Measurements from ENCODE around the gene ZNF181.

ZNF181 gene

DNA sequence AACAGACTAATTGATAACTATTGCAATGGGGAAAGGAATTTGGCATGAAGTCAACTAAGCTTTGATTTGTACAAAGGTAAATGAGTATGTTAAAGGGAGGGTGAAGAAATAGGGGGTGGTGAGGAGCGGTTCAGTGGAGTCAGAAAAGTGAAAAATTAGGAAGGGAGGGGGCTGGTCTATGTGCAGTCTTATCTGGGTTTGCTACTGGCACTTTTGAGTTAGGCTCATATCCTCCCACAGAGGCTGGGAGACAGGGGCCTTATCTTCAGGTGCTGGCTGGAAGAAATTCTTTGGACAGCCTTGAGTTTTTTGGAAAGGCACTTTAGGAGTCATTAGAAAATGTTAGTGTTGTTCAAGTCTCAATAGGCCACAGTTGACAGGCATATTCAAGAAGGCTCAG is 45.5 kb upstream of the ZNF181 start:
- no peak for ATAC-seq
- TF ChIP-seq RARB (CRISPR knock-in tag; IDR thresholded peaks at IDR 0.05) (no peak), SNAI2 (CRISPR knock-in tag; IDR thresholded peaks at IDR 0.05) (no peak), ZFP3 (CRISPR knock-in tag; IDR thresholded peaks at IDR 0.05) (no peak), ZNF70 (CRISPR knock-in tag; IDR thresholded peaks at IDR 0.05) (no peak), ZNF8 (CRISPR knock-in tag; IDR thresholded peaks at IDR 0.05) (no peak), ZFP30 (CRISPR knock-in tag; IDR thresholded peaks at IDR 0.05) (no peak), ZC3H10 (CRISPR knock-in tag; IDR thresholded peaks at IDR 0.05) (no peak), ARNTL (CRISPR knock-in tag; IDR thresholded peaks at IDR 0.05; ENCODE audit: borderline replicate concordance, low read depth) (no peak), ISL1 (CRISPR knock-in tag; IDR thresholded peaks at IDR 0.05) (no peak), CSDC2 (CRISPR knock-in tag; IDR thresholded peaks at IDR 0.05) (no peak), OSR1 (CRISPR knock-in tag; IDR thresholded peaks at IDR 0.05) (no peak), TCF4 (CRISPR knock-in tag; IDR thresholded peaks at IDR 0.05; ENCODE audit: borderline replicate concordance) (no peak), PPARA (CRISPR knock-in tag; IDR thresholded peaks at IDR 0.05; ENCODE audit: borderline replicate concordance) (no peak), BACH2 (CRISPR knock-in tag; IDR thresholded peaks at IDR 0.05; ENCODE audit: borderline replicate concordance) (no peak)
- TF ChIP-seq, protein P1, sequence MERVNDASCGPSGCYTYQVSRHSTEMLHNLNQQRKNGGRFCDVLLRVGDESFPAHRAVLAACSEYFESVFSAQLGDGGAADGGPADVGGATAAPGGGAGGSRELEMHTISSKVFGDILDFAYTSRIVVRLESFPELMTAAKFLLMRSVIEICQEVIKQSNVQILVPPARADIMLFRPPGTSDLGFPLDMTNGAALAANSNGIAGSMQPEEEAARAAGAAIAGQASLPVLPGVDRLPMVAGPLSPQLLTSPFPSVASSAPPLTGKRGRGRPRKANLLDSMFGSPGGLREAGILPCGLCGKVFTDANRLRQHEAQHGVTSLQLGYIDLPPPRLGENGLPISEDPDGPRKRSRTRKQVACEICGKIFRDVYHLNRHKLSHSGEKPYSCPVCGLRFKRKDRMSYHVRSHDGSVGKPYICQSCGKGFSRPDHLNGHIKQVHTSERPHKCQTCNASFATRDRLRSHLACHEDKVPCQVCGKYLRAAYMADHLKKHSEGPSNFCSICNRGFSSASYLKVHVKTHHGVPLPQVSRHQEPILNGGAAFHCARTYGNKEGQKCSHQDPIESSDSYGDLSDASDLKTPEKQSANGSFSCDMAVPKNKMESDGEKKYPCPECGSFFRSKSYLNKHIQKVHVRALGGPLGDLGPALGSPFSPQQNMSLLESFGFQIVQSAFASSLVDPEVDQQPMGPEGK (CRISPR knock-in tag; IDR thresholded peaks at IDR 0.05; ENCODE audit: borderline replicate concordance), result no peak
- TF ChIP-seq, protein P2, sequence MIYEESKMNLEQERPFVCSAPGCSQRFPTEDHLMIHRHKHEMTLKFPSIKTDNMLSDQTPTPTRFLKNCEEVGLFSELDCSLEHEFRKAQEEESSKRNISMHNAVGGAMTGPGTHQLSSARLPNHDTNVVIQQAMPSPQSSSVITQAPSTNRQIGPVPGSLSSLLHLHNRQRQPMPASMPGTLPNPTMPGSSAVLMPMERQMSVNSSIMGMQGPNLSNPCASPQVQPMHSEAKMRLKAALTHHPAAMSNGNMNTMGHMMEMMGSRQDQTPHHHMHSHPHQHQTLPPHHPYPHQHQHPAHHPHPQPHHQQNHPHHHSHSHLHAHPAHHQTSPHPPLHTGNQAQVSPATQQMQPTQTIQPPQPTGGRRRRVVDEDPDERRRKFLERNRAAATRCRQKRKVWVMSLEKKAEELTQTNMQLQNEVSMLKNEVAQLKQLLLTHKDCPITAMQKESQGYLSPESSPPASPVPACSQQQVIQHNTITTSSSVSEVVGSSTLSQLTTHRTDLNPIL (CRISPR knock-in tag; IDR thresholded peaks at IDR 0.05; ENCODE audit: low read depth), result no peak
- TF ChIP-seq, protein P3, sequence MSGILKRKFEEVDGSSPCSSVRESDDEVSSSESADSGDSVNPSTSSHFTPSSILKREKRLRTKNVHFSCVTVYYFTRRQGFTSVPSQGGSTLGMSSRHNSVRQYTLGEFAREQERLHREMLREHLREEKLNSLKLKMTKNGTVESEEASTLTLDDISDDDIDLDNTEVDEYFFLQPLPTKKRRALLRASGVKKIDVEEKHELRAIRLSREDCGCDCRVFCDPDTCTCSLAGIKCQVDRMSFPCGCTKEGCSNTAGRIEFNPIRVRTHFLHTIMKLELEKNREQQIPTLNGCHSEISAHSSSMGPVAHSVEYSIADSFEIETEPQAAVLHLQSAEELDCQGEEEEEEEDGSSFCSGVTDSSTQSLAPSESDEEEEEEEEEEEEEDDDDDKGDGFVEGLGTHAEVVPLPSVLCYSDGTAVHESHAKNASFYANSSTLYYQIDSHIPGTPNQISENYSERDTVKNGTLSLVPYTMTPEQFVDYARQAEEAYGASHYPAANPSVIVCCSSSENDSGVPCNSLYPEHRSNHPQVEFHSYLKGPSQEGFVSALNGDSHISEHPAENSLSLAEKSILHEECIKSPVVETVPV (CRISPR knock-in tag; IDR thresholded peaks at IDR 0.05), result no peak
- TF ChIP-seq, protein P4, sequence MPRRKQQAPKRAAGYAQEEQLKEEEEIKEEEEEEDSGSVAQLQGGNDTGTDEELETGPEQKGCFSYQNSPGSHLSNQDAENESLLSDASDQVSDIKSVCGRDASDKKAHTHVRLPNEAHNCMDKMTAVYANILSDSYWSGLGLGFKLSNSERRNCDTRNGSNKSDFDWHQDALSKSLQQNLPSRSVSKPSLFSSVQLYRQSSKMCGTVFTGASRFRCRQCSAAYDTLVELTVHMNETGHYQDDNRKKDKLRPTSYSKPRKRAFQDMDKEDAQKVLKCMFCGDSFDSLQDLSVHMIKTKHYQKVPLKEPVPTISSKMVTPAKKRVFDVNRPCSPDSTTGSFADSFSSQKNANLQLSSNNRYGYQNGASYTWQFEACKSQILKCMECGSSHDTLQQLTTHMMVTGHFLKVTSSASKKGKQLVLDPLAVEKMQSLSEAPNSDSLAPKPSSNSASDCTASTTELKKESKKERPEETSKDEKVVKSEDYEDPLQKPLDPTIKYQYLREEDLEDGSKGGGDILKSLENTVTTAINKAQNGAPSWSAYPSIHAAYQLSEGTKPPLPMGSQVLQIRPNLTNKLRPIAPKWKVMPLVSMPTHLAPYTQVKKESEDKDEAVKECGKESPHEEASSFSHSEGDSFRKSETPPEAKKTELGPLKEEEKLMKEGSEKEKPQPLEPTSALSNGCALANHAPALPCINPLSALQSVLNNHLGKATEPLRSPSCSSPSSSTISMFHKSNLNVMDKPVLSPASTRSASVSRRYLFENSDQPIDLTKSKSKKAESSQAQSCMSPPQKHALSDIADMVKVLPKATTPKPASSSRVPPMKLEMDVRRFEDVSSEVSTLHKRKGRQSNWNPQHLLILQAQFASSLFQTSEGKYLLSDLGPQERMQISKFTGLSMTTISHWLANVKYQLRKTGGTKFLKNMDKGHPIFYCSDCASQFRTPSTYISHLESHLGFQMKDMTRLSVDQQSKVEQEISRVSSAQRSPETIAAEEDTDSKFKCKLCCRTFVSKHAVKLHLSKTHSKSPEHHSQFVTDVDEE (CRISPR knock-in tag; IDR thresholded peaks at IDR 0.05), result no peak

DNA sequence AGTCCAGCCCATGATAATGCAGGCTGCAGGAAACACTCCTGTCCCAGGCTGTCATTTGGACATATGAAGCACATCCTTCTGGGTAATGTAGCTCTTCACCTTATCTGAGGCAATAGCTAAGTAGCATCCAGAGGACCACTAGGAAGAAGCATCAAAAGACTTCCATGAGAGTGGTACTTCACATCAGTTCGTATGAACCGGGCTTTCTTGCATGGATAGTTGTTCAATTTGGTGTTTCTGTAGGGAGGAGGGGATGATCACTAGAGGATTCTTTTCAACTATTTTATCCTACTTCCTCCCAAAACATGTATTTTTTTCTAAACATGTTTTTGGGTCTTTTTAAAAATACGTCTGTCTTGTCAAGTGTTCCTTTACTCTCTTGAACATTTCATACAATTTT is 43.7 kb upstream of the ZNF181 start:
- ATAC-seq, result no peak
- TF ChIP-seq CSDC2 (CRISPR knock-in tag; IDR thresholded peaks at IDR 0.05) (no peak), GLIS3 (CRISPR knock-in tag; IDR thresholded peaks at IDR 0.05) (no peak), TOX (CRISPR knock-in tag; IDR thresholded peaks at IDR 0.05; ENCODE audit: borderline replicate concordance) (no peak)
- TF ChIP-seq, protein P2 (CRISPR knock-in tag; IDR thresholded peaks at IDR 0.05; ENCODE audit: low read depth), result no peak
- TF ChIP-seq, protein P5, sequence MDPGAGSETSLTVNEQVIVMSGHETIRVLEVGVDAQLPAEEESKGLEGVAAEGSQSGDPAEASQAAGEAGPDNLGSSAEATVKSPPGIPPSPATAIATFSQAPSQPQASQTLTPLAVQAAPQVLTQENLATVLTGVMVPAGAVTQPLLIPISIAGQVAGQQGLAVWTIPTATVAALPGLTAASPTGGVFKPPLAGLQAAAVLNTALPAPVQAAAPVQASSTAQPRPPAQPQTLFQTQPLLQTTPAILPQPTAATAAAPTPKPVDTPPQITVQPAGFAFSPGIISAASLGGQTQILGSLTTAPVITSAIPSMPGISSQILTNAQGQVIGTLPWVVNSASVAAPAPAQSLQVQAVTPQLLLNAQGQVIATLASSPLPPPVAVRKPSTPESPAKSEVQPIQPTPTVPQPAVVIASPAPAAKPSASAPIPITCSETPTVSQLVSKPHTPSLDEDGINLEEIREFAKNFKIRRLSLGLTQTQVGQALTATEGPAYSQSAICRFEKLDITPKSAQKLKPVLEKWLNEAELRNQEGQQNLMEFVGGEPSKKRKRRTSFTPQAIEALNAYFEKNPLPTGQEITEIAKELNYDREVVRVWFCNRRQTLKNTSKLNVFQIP (CRISPR knock-in tag; IDR thresholded peaks at IDR 0.05; ENCODE audit: borderline replicate concordance, low read depth), result no peak

DNA sequence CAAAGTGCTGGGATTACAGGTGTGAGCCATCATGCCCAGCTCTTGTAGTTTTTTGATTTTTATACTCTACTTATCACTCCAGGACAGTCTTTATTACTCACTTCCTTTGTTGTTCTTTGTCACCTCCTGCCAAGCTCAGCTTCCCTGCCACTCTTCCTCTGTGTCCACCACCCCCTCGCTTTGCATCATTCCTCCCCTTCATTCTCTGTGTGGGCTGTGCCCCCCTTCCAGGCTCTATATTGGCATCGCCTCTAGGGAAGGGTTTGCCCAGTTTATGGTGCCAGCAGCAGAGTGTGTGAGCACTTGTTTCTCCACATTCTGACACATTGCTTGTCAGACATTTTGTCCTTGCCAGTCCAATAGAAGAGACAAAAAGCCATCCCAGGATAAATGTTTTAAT is 41.5 kb upstream of the ZNF181 start:
- ATAC-seq, result no peak
- no peak for TF ChIP-seq TOX (CRISPR knock-in tag; IDR thresholded peaks at IDR 0.05; ENCODE audit: borderline replicate concordance)
- TF ChIP-seq ARNTL (CRISPR knock-in tag; IDR thresholded peaks at IDR 0.05; ENCODE audit: borderline replicate concordance, low read depth), result no peak
- no peak for TF ChIP-seq PPARA (CRISPR knock-in tag; IDR thresholded peaks at IDR 0.05; ENCODE audit: borderline replicate concordance)
- no peak for TF ChIP-seq BACH2 (CRISPR knock-in tag; IDR thresholded peaks at IDR 0.05; ENCODE audit: borderline replicate concordance)
- TF ChIP-seq, protein P4 (CRISPR knock-in tag; IDR thresholded peaks at IDR 0.05), result no peak
- TF ChIP-seq ZC3H10 (CRISPR knock-in tag; IDR thresholded peaks at IDR 0.05), result no peak
- TF ChIP-seq, protein P3 (CRISPR knock-in tag; IDR thresholded peaks at IDR 0.05), result no peak
- TF ChIP-seq ZNF70 (CRISPR knock-in tag; IDR thresholded peaks at IDR 0.05), result no peak
